Measurements from ENCODE around the gene CIPC.

DNA sequence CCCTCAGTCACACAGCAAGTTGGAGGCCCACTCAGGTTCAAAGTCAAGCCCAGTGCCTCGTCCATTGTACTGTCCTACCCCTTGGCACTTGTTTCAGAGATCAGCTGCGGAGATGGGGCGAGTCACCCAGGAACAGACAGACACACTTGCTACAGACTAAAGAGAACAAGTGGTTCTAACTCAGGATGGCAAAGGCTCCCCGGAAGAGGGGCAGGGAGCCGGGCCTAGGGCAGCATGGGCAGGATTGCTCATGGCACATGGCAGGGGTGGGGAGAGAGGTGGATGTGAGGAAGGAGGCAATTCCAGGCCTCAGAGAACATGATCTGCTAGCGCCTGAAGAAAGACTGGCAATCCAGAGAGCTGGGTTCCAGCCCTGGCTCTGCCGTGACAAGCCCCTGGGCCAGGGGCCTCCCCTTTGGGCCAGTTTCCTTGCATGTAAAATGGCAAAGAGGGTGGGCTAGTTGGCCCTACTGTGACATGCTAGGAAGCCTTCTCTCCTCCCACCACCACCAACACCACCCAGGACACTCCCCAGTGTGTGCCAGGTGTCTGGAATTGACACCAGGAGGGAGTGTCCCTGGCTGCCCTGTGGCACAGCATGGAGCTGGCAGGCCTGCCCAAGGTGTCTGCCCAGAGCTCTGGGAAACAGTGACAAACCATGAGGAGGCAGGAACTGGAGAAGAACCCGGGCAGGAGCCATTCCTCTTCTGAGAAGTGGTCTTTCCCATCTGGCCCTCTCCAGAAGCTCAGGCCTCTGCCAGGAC lies 45.6 kb upstream of the CIPC start:
- TF ChIP-seq, protein P1, sequence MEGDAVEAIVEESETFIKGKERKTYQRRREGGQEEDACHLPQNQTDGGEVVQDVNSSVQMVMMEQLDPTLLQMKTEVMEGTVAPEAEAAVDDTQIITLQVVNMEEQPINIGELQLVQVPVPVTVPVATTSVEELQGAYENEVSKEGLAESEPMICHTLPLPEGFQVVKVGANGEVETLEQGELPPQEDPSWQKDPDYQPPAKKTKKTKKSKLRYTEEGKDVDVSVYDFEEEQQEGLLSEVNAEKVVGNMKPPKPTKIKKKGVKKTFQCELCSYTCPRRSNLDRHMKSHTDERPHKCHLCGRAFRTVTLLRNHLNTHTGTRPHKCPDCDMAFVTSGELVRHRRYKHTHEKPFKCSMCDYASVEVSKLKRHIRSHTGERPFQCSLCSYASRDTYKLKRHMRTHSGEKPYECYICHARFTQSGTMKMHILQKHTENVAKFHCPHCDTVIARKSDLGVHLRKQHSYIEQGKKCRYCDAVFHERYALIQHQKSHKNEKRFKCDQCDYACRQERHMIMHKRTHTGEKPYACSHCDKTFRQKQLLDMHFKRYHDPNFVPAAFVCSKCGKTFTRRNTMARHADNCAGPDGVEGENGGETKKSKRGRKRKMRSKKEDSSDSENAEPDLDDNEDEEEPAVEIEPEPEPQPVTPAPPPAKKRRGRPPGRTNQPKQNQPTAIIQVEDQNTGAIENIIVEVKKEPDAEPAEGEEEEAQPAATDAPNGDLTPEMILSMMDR (IDR thresholded peaks at IDR 0.05; ENCODE audit: insufficient read depth, low read length, poor library complexity, severe bottlenecking) = no peak
- TF ChIP-seq EZH2phosphoT487 (conservative IDR thresholded peaks at IDR 0.05; ENCODE audit: low read length) = no peak

Measured in SU-DHL-6 (cell line).